Measurements from ENCODE around the gene TBCD.
"Not testable (repeated sequence)": the region's sequence is repeated elsewhere in the genome, so short reads cannot be mapped to it uniquely, and the experiment has no call there.

The TBCD gene

DNA sequence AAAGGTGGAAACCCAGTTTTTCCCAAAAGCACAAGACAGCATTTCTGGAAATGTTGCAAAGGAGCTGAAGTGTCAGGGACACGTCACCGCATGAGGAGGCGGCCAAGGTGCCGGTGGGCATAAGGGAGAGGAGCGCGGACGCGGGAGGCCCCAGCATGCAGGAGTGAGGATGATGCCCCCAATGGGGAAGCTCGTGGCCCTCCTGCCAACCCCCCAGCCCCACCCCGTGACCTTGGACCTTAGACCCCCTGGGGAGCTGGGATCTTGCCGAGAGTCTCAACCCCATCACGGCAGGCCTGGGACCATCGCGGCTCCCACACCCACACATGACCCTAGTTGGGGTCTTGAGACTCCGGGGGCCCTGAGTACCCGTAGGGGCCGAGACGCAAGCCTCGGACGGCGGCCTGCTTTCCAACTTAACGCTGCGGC is 208.1 kb downstream of the TBCD start:
- no peak for TF ChIP-seq CTCF (IDR thresholded peaks at IDR 0.05)
- TF ChIP-seq ZFX (IDR thresholded peaks at IDR 0.05; ENCODE audit: borderline replicate concordance): no peak
- H3K27ac ChIP-seq: no peak overlapping the region

- no peak overlapping the region for H3K27ac ChIP-seq
- TF ChIP-seq CTCF (IDR thresholded peaks at IDR 0.05) (no peak), ZFX (IDR thresholded peaks at IDR 0.05; ENCODE audit: borderline replicate concordance) (no peak)
Observed at GRCh38 chr17:82960419-82961271, 208.8 kb downstream of the TBCD start.

DNA sequence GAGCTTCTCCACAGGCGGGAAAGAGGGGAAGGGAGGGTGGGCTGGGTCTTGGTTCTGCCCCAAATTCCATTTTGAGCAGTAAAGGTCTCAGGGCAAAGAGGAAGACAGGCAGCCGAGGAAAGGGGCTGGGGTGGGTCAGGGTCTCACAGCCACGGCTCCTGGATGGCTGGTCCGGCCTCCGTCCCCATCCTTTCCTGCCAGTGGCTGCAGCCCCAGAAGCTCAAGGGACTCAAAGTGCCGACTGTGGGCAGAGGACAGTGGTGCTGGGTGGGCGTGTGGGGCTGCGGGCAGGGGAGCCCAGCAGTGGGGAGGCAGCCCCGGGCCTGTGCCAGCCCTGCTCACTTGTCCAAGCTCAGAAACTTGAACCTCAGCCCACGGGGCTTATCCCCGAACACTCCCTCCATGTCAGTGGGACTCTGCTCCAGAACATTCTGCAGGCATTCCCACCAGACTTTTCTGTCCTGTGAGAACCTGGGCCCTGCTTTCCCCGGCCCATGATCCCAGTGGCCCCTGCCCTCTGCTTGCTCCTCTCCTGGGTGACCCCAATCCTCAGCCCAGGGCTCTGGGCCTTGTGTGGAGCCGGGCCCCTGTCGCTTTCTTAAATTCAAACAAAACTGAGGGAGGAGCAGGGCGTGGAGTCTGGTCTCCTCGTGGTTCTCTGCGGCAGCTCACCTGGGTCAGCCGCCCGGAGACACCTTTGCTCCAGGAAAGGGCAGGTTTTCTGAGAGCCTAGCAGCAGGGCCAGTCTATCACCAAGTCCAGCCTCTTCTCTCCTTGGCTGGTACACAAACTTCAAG is 209.7 kb downstream of the TBCD start:
- TF ChIP-seq ZFX (IDR thresholded peaks at IDR 0.05; ENCODE audit: borderline replicate concordance) (no peak), CTCF (IDR thresholded peaks at IDR 0.05) (no peak)
- H3K27ac ChIP-seq: no peak overlapping the region

DNA sequence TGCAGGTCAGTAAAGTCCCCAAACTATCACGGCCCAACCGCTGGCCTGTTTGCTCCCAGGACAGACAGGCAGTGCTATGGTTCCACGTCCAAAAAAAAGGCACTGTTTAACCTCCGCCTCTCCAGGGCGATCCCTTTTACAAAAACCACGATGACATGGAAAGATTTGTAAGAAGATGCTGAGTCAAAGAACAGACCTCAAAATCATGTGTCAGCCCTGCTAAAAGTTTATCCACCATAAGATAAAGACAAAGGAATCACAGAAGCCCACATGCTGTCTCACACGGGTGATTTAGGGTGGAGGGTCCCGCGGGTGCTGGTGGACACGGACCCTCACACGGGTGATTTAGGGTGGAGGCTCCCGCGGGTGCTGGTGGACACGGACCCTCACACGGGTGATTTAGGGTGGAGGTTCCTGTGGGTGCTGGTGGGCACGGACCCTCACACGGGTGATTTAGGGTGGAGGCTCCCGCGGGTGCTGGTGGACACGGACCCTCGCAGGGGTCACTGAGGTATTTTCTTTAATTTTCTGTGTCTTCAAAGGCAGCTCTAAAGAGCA is 210.4 kb downstream of the TBCD start:
- no peak overlapping the region for H3K27ac ChIP-seq
- TF ChIP-seq ZFX (IDR thresholded peaks at IDR 0.05; ENCODE audit: borderline replicate concordance) (no peak), CTCF (IDR thresholded peaks at IDR 0.05) (no peak)

DNA sequence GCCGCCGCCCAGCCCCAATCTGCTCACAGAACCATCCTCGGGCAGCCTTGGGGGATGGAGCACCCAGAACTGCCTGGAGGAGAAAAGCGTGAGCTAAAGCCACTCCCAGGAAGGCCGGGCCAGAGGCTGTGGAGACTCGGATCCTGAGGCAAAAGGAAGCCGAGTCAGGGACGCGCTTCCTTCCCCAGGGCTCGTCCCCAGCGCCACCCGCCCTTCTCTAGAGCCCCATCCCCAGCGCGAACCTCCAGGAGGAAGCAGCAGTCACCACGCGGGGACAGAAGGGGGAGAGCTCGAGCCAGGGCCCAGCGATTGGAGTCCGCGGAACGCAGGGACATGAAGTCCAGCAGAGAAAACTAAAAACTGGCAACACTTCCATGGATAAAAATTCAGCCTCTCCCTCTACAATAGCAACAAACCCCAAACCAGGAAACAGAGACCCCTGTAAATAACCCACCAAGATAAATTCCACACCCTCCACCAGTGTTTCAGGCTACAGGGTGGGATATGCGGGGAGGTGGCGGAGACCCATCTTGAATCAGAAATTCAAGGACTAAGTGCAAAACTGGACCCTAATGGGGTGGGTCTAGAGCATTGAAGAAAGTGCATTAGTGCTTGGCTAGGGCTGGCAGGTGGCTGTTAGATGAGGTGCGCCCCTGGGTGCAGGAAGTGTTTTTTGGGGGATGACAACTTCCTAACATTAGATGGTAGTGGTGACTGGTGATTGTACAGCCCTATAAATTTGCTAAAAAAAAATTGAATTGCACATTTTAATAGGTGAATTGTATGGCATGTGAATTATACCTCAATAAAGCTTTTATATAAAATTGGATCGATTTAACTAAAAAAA is 211.5 kb downstream of the TBCD start:
- TF ChIP-seq CTCF (IDR thresholded peaks at IDR 0.05): peak; percentile 32
- no peak for TF ChIP-seq ZFX (IDR thresholded peaks at IDR 0.05; ENCODE audit: borderline replicate concordance)
- no peak overlapping the region for H3K27ac ChIP-seq

DNA sequence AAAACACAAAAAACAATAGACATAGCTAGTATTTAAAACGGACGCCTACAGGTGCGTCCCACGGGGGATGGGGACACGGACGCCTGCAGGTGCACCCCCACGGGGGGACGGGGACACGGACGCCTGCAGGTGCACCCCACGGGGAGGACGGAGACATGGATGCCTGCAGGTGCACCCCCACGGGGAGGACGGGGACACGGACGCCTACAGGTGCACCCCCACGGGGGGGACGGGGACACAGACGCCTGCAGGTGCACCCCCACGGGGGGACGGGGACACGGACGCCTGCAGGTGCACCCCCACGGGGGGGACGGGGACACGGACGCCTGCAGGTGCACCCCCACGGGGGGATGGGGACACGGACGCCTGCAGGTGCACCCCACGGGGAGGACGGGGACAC is 212.6 kb downstream of the TBCD start:
- H3K27ac ChIP-seq: not testable (repeated sequence)

DNA sequence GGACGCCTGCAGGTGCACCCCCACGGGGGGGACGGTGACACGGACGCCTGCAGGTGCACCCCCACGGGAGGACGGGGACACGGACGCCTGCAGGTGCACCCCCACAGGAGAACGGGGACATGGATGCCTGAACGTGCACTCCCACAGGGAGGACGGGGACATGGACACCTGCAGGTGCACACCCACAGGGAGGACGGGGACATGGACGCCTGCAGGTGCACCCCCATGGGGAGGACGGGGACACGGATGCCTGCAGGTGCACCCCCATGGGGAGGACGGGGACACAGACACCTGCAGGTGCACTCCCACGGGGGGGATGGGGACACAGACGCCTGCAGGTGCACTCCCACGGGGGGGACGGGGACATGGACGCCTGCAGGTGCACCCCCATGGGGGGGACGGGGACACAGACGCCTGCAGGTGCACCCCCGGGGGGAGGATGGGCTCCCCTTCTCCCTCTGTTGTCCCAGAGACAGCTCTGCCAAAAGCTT is 213.0 kb downstream of the TBCD start:
- no peak for TF ChIP-seq CTCF (IDR thresholded peaks at IDR 0.05)
- TF ChIP-seq ZFX (IDR thresholded peaks at IDR 0.05; ENCODE audit: borderline replicate concordance): no peak
- no peak overlapping the region for H3K27ac ChIP-seq

Measured in 22Rv1 (cell line).